Activated CD8-positive, alpha-beta memory T cell treated with anti-CD3 and anti-CD28 coated beads, Interleukin-2, amount 50 U/mL, for 1 hour (primary cell): ENCODE results near the gene AMN.

Experiments used
- DNase-seq: peaks from one replicate; pipeline ENCODE4 v3.0.0-alpha.2; 2020; ENCODE audit errors: extremely low read depth

The AMN gene

DNA sequence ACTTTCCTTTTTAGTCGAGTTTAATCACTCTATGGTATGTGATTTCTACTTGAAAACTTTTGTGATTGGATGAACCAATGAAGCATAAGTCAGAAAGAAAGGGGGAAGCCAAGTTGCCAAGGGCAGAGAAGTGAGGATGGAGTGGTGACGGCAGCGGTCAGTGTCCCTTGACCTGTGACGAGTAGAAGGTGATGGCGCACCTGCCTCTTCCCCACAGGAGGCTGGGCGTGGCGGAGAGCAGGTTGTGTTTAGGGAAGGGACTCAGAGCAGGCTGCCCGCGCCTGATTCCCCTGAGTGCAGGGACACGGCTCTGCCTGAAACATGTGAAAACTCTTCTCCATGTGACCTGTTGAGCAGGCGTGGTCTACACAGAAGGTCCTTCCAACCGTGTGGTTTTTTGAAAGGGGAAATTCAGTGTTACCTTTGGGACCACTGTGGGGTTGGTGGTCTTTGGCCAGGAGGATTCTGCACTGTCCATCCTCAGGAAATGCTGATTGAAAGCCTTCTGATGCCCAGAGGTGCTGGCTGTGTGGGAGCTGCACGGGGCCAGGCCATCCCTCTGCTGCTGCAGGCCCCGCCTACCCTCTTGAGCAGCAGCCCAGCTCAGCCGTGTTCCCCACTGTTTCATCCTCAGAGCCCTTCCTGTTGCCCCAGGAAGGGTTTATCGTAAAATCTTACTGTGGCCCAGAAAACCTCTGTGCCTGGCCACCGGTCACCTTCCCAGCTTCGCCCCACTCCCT, 23.5 kb upstream of the AMN start:
- DNase-seq: no peak

DNA sequence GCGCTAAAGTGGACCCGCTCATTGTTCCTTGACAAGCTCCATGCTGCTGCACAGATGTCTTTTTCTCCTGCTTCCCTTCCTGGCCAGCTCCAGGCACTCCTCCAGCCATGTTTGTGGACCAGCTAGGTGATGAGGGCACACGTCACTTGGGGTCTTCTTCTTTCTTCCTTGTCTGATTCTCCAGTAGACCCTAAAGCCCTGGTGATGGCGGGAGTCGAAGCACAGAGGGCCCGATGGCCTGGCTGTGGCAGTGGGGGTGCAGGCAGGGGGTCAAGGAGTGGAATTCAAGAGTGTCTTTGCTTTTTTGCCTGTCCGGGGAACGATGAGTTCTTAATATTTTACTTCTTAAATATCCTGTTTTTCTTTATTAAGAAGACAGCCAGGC, 23.0 kb upstream of the AMN start:
- no peak for DNase-seq

DNA sequence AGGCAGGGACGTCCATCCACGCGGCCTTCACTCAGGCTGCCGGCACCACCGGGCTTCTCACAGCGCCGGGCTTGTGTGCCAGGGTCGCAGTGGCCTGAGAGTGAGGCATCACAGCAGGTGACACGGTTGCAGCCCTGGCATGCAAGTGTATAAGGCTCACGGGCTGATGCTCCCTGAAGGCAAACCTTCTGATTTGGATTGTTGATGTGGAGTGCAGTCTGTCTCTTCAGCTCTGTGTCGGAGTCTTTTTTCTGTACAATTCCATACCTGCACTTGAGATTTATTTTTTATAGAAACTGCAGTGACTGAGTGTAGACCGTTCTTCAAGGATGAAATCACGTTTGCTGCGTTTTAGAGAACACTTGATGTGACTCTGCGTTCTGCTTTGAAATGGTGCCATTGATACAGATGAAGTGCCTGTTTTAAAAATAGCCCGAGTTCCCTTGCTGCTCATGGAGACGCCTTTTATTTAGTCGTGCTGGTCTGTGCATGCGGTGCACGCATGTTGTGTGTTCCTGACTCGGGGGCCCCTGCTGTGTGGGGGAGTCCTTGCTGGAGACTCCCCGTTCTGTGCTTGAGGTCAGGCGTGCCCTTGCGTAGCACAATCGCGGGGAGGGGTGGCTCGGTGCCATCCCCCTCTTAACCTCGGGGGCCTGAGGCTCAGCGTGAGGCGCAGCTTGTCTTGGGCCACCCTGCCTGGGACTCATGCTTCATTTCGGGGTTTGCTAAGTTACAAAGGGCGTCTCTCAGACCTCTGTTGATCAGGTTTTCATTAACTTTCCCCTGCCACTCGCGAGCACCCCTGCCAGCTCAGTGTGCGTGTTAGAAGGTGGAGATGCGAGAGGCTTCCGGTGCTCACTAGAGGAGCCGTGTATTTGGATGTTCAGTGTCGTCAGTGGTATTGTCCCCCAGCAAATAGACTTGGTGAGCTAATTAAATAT, 21.6 kb upstream of the AMN start:
- no peak for DNase-seq

DNA sequence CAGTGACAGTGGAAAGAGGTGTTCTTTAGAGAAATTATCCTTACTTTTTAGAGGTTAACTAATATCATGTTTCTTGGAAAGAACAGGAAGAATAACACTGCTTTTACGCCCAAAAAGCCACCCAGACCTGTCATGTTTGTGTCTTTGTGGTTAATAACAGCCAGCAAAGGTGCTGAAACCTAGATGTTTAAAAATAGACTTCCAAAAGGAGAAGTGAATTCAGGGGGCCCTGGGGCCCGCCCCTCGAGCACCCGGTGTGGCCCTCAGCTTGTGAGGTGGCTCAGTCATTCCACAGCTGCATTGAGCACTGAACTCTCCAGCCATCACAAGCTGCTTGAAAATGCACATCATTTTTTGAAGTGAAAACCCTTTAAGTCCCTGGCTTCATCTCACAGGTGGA, 20.8 kb upstream of the AMN start:
- DNase-seq: no peak

DNA sequence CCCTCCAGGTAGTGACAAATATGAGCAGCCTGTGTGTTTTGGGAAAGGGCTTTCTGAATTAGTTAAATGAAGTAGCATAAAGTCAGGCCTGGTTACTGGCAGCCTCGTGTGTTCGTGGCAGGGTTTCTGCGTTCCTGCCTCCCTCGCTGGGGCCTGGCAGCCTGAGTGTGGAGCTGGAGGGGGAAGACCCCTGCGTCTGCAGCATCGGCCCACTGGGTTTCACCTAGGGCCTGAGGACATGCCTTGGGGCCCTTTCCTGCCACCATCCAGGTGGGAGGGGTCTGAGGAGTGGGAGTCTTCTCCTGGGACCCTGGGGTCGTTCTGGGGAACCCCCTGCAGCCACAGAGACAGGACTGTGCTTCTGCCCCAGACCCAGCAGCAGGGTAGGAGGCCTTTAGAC, 20.4 kb upstream of the AMN start:
- DNase-seq: no peak

DNA sequence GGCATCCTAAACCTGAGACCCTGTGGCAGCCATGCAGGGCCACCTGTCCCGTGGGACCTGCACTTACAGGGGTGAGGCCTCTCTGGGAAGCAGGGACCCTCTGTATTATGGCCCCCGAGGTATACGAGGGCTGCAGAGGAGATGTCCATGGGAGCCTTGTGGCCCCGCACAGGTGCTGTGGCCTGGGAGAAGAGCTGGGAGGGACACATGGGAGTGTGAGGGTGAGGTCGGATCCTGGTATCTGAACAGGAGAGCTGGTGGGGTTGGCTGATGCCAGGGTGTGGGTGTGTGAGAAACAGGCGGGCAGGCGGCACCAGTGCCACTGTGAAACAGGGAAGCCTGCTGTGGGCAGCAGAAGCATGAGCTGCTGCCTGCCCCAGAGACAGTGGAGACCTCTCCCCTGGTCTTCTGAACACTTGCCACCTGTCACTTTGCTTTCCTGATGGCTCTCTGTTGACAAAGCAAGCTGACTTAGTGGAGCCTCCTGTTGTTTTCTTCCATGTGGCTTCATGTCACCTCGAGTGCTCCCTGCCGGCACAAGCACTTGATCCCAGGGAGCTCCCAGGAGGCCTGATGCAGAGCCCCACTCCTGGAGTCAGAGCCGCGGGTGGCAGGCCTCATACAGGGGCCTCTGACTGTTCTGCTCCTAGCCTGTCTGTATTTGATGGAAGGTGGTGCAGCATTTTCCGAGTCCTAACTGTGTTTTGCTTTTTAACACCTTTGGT, 19.8 kb upstream of the AMN start:
- DNase-seq: no peak

DNA sequence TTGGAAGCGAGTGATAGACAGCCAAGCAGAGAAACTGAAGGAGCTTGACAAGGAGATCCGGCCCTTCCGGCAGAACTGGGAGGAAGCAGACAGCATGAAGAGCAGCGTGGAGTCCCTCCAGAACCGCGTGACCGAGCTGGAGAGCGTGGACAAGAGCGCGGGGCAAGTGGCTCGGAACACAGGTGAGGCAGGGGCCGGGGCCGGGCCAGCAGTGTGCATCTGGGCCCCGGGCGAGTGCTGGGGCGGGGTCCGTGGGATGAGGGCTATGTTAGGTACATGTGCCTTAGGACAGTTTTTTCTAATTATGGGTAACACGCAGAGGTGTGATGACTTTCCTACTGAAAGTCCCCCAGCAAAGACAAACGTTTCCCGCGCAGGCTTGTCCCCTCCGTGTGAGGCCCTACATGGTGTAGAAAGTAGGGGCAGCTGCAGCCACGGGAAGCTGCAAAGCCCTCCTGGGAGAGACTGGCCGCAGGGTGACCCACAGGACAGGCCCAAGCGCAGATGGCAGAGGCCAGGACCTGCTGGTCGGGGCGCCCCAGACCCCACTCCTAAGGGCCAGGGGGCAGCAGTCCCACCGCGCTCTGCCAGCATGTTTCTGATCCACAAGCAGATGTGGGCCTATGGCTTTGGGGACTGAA, 19.1 kb upstream of the AMN start:
- no peak for DNase-seq

DNA sequence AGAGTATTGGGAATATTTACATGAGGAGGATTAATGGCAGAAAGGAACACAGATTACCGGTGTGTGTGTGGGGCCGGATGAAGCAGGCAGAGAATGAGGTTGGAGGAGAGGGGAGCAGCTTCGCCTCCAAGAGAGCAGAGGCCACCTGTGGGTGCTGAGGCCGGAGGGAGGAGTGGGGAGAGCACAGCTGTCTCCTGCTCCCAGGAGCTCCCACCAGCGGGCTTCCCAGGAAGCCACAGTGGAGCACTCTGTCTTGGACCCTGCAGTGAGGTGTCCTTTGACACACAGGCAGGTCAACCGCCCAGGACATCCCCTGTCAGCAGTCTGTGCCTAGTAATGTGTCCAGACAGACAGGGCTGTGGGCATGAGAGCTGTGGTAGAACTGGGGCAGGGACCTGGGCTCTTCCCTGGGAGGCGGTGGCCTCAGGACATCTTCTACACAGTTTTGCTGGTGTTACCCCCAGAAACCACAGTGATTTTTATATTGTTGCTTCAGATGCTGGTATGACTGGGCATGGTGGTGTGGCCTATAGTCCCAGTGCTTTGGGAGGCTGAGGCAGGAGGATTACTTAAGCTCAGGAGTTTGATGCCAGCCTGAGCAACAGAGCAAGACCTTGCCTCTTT, 18.5 kb upstream of the AMN start:
- no peak for DNase-seq

DNA sequence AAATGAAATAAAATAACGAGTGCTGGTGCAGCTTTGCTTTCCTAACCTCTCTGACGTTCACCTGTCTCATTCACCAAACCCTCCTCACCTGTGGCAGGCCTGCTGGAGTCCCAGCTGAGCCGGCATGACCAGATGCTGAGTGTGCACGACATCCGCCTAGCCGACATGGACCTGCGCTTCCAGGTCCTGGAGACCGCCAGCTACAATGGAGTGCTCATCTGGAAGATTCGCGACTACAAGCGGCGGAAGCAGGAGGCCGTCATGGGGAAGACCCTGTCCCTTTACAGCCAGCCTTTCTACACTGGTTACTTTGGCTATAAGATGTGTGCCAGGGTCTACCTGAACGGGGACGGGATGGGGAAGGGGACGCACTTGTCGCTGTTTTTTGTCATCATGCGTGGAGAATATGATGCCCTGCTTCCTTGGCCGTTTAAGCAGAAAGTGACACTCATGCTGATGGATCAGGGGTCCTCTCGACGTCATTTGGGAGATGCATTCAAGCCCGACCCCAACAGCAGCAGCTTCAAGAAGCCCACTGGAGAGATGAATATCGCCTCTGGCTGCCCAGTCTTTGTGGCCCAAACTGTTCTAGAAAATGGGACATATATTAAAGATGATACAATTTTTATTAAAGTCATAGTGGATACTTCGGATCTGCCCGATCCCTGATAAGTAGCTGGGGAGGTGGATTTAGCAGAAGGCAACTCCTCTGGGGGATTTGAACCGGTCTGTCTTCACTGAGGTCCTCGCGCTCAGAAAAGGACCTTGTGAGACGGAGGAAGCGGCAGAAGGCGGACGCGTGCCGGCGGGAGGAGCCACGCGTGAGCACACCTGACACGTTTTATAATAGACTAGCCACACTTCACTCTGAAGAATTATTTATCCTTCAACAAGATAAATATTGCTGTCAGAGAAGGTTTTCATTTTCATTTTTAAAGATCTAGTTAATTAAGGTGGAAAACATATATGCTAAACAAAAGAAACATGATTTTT, 17.1 kb upstream of the AMN start:
- DNase-seq: no peak

DNA sequence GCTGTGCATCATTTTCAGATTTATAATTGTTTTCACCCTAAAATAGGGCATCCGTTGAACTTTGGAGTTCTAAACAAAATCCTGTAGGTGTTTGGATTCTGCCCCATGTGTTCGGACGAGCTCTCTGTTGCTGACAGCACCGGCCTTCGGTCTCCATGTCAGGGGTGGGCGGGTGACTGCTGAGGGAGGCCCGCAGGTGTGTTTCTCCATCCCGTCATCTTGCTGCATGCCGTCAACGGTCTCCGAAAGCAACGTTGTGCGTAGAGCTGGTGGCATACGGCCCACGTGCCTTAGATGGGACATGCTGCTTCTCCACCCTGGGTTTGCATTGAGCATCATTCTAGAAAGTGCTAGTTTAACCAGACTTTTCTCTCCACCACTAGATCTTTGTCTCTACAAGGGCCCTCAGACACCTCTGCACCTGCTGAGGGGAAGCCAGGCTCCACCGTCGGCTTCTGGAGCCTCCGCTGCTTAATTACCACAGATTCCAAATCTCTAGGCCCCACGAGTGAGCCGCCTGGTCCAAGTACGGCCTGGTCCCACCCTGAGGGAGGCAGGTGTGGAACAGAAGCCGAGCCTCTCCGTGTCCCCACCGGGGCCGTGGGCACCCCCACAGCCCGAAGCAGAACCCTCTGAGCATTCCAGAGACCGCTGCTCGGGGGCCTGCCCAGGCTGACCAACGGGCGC, 15.7 kb upstream of the AMN start:
- no peak for DNase-seq

DNA sequence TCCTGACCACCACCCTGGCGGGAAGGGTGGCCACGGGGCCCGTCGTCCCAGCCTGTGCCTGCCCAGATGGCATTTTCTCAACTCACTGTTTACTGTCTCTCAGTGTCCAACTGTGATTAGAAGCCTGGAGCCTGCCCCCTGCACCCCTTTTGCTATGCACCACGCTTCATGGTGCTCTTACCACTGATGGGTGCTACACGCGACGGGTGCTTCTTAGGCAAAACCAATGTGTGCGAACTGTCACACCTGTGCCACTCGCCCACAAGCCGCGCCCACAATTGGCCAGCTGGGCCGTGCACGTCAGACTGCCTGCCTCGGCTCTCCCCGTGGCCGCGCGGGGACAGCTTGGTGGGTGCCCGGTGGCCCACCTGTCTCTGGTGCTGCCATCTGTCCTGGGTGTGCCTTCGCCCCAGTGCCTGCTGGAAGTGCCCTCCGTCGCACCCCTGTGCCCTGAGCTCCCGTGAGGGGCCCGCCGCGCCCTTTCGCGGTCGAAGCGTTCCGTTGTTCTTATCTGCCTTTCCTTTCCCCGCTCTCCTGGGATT, 15.1 kb upstream of the AMN start:
- no peak for DNase-seq

DNA sequence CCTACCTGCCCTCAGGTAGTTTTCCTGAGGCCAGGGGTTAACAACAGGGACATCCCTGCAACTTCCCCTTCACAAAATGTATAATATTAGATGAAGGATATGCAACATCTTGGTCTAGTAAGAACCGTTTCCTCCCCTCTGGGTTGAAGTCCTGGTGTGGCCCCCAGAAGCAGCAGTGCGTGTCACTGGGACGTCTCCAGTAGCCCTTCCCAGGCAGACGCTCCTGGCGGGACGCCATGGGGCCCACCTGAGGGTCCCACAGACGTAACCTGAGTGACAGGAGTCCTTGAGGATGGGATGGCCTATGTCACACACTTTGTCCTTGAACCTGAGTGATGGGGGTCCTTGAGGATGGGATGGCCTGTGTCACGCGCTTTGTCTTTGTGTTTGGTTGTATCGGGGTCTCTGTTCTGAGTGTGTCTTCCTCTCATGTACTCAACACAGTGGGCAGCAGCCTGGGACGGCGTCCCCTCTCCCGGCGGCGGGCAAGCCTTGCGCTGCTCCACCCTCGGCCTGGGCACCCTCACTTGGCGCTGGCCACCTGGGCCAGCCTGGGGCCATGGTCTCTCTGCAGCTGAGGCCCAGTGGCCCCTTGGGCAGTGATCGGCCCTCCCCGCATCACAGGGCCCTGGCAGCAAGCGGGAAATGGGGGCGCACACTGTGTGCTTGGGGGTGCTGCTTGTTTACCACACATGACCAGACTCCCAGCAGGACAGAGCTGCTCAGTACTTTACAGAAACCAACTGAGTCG, 14.3 kb upstream of the AMN start:
- DNase-seq: no peak

DNA sequence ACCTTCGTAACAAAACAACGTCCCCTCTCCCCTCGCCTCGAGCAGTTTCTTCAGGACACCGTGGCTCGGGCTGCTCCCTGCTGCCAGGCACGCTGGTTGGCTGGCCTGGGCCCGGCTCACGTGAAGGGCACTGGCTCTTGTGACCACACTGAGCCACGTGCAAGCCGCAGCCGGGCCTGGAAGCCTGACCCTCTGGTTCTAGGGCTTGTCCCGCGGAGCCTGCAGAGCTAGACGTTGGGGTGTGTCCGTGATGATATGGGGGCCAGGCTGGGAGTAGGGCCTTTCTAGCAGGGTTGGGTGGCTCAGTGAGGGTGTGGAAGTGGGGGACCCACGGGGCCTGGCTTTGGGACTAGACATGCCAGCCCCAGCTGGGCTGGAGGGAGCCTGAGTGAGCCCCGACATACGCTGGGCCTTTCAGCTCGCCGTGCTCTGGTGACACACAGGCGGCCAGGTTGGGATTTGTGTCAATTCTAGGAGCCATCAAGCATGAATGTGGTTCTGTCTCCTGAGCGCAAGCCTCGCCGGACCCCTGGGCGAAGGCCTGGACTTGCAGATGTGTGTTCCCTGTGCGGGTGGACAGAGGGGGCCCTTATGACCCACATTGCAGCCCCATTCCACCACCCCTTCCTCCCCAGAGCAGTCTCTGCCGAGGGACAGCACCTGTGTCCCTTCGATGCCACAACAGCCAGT, 13.6 kb upstream of the AMN start:
- DNase-seq: no peak

DNA sequence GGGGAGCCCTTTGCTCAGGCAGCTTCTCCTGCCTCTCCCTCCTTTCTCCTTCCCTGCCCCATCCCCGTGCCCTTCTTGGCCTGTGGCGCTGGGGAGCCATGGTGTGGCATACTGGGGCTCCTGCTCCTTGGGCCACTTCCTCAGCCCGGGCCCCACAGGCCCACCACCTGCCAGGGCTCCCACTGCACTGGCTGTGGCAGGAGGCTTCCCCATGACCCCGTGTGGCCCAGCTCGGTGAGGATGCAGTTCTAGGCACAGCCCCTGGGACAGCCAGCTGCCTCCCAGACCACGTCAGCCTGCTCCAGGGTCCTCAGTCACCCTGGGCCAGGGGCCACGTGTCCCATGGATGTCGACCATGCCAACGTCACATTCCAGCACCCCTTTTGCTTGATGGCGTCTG, 13.0 kb upstream of the AMN start:
- no peak for DNase-seq

DNA sequence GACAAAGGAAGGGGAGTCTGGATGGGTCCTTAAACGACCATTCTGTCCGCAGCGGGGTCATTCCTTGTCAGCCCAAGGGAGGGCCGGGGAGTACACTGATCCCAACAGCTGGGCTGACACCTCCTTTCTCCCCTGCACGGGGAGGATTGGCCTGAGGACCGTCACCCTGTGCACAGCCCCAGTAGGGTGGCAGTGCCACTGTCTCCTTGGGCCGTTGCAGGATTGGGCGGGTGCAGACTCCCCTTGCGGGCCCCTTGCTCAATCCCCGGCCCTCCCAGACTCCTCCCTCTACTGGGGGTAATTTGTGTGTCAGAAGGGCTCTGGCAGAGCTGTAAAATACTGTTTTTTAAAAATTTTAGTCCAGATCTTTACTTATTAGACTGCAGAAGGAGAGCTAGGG, 12.6 kb upstream of the AMN start:
- DNase-seq: no peak

DNA sequence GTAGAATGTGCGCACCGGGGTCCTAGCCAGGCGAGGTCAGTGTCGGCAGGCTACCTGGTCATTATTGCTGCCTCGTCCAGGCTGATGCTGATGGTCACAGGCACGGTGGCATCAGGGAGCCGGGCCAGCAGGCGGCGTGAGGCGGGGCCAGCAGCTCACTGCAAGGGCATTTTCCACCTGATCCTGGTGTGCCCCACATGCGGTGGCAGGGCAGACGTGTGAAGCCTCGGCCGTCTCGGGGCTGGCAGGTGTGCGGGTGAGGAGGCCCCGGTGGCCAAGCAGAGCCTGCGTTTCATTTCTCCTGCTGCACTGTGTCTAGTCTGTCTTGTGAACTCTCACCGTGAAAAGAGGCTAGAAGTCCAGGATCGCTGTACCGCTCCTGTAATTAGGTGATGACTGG, 12.0 kb upstream of the AMN start:
- no peak for DNase-seq

DNA sequence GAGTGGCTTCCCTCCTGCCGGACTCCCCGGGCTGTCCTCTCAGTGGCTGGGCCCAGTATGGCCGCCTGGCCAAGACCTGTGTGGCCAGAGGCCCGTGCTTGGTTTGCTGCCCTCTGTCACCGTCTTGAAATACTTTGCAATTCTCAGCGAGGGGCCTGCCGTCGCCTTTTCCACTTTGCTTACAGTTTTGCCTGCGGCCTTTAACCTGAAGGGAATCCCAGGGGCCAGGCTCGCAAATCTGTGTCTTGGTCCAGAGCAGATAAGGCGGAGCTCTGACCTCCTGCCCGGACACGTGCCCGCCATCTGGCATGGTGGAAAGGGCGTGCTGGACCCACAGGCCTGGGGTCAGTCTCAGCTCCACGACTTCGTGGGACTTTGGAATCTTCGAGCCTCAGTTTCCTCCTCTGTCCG, 10.9 kb upstream of the AMN start:
- no peak for DNase-seq
